Lung (tissue), 13 donors: ENCODE measurements around the gene PAF1. TPM values are rescaled to one million over a fixed set of nuclear protein-coding genes. Genes with fewer than 3 reads are reported as not detected.
"Not testable (repeated sequence)": the region's sequence is repeated elsewhere in the genome, so short reads cannot be mapped to it uniquely, and the experiment has no call there.

ENCODE experiments used
- ATAC-seq: fragments of 200-7000 bp; cut with Tn5 transposase; one replicate; pipeline ENCODE4 v1.9.1; 2020; ENCODE audit warnings: moderate number of reproducible peaks; ENCODE audit not compliant: insufficient read depth, low FRiP score
- DNase-seq, 3 donors: peaks; one replicate each; pipeline ENCODE4 v3.0.0-alpha.2; 2013 to 2017
- H3K27ac ChIP-seq, 2 donors: one replicate each; pipeline ENCODE4 v1.5.1; 2013; ENCODE audit warnings: mild to moderate bottlenecking in 2 of 2, moderate library complexity in 2 of 2, control low read depth in 1 of 2, inconsistent platforms in 1 of 2, low read depth in 1 of 2, low read length in 1 of 2
- H3K27me3 ChIP-seq, 3 donors: one replicate each; pipeline ENCODE4 v1.5.1; 2013; ENCODE audit warnings: low read length in 2 of 3; ENCODE audit not compliant: control insufficient read depth in 3 of 3, insufficient read depth in 3 of 3
- H3K36me3 ChIP-seq, 4 donors: one replicate each; pipeline ENCODE4 v1.5.1; 2013; ENCODE audit warnings: low read length in 4 of 4, mild to moderate bottlenecking in 1 of 4, moderate library complexity in 1 of 4; ENCODE audit not compliant: control insufficient read depth in 4 of 4, insufficient read depth in 4 of 4
- H3K4me1 ChIP-seq, 5 donors: one replicate each; pipeline ENCODE4 v1.5.1; 2013; ENCODE audit warnings: low read length in 5 of 5, mild to moderate bottlenecking in 2 of 5, moderate library complexity in 1 of 5; ENCODE audit not compliant: control insufficient read depth in 5 of 5, insufficient read depth in 5 of 5
- H3K4me3 ChIP-seq: one replicate; pipeline ENCODE4 v1.5.1; 2013; ENCODE audit warnings: mild to moderate bottlenecking, control low read depth, moderate library complexity
- H3K9ac ChIP-seq, 2 donors: one replicate each; pipeline ENCODE4 v1.5.1; 2013; ENCODE audit warnings: low read length in 2 of 2, control low read depth in 1 of 2; ENCODE audit not compliant: insufficient read depth in 1 of 2
- H3K9me3 ChIP-seq, 4 donors: one replicate each; pipeline ENCODE4 v1.5.1; 2013; ENCODE audit warnings: low read length in 3 of 4, mild to moderate bottlenecking in 1 of 4, moderate library complexity in 1 of 4; ENCODE audit not compliant: control insufficient read depth in 4 of 4, insufficient read depth in 3 of 4
- WGBS, 2 donors: extraction: QIAGEN DNeasy Blood & Tissue Kit; methylation state at CpG; one replicate each; pipeline ENCODE4 v1.1.7; 2013; 5-methylcytosine and 5-hydroxymethylcytosine counted together
- polyA plus RNA-seq, 2 donors: library from polyadenylated mRNA; stranded (reverse); fragments of 200-250 nt; gene quantifications; one replicate each; pipeline ENCODE4 v1.2.1, GENCODE V29; 2013
- small RNA-seq: library from RNA; depleted of rRNA; stranded (forward); fragments of <200 nt; gene quantifications from one replicate; pipeline ENCODE3, GENCODE V24; 2014; ENCODE audit warnings: low replicate concordance
- total RNA-seq, 2 donors: library from RNA; depleted of rRNA in 1 of 2; stranded (reverse); fragments of >200 nt in 1 of 2; gene quantifications; one replicate each; pipeline ENCODE4 v1.2.1, GENCODE V29; 2014 to 2021
- TF ChIP-seq, protein P1 (sequence below): IDR thresholded peaks from 2 replicates; pipeline ENCODE4 v1.5.1; 2012; ENCODE audit warnings: mild to moderate bottlenecking; ENCODE audit errors: control extremely low read depth, extremely low read depth
- donor health status: control.
- donor health status: control.
- donor health status: Bipolar disorder and iron deficiency.
- donor health status: healthy.
- donor health status: DM: yes; HTN: yes; CAD: no.

Gene PAF1
- total and polyA plus RNA-seq, 4 donors = 24.8 to 41.8 (median 34.0) TPM

DNA sequence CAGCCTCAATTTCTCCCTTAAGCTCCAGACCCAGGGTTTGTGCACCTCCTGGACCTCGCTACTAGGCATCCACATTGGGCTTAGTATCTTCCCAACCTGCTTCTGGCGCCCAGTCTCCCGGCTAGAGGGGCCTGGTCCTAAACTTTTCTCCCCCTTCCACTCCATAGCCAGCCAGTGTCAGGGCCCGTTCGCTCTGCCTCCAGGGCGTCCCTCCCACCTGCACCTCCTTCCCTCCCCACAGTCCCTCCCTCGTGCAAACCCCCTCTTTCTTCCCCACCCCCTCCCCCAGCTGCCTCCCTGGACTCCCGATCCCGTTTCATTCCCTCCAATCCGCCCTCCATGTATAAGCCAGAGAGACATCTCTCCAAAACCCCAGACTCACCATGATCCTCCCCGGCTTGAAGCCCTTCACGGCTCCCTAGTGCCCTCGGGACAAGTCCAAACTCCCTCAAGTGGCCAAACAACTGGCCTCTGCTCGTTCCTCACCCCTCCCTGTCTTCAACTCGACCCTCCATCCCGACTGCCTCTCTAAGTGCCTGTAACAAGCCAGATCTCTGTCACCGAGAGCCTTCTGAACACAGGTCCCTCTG lies 49.7 kb downstream of the PAF1 start:
- DNase-seq = peak in 1 of 3 donors; percentile 52
- Histone ChIP-seq H3K4me1 (peaks cover 10 to 32% (median 11%) of the 10 kb centered on the region in 5 donors), H3K4me3 (peak overlapping the region; percentile 75), H3K27ac (peak overlapping the region; percentile 78 to 81), H3K9me3 (no peaks in the 10 kb centered on the region), H3K27me3 (no peaks in the 10 kb centered on the region), H3K9ac (peak overlapping the region; percentile 74 to 81), H3K36me3 (peaks cover 0 to 5% (median under 1%) of the 10 kb centered on the region in 4 donors)
- WGBS, 2 donors = 1 to 2% methylated on average over 17 of the region's 17 CpGs
- no peak for ATAC-seq
- TF ChIP-seq, protein P1, sequence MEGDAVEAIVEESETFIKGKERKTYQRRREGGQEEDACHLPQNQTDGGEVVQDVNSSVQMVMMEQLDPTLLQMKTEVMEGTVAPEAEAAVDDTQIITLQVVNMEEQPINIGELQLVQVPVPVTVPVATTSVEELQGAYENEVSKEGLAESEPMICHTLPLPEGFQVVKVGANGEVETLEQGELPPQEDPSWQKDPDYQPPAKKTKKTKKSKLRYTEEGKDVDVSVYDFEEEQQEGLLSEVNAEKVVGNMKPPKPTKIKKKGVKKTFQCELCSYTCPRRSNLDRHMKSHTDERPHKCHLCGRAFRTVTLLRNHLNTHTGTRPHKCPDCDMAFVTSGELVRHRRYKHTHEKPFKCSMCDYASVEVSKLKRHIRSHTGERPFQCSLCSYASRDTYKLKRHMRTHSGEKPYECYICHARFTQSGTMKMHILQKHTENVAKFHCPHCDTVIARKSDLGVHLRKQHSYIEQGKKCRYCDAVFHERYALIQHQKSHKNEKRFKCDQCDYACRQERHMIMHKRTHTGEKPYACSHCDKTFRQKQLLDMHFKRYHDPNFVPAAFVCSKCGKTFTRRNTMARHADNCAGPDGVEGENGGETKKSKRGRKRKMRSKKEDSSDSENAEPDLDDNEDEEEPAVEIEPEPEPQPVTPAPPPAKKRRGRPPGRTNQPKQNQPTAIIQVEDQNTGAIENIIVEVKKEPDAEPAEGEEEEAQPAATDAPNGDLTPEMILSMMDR = no peak

DNA sequence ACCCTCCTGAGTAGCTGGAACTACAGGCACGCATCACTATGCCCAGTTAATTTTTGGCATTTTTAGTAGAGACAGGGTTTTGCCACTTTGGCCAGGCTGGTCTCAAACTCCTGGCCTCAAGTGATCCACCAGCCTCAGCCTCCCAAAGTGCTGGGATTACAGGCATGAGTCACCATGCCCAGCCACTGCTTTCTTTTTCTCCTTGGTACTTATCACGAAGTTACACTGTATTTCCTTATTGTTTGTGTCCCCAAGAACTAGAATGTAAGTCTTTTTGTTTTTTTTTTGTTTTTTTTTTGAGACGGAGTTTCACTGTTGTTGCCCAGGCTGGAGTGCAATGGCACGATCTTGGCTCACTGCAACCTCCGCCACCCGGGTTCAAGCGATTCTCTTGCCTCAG lies 50.8 kb downstream of the PAF1 start:
- 68 to 78% methylated on average over 7 of the region's 7 CpGs for WGBS, 2 donors
- not testable (repeated sequence) for H3K4me3 ChIP-seq

DNA sequence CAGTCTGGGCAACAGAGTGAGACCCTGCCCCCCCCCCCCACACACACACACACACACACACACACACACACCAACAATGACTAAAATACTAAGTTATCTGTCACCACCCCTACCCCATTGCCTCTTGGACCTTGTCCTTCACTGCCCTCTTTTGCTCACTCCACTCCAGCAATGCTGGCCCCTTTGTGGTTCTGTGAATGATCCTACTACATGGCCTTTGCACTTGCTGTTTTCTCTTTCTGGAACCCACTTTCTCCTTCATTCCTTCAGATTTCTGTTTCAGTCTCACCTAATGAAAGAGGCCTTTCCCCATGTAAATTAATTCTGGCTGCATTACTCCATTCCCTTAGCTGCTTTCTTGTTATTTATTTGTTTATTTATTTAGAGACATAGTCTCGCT lies 51.2 kb downstream of the PAF1 start:
- no peak for DNase-seq
- ATAC-seq = no peak
- TF ChIP-seq, protein P1 = no peak
- Histone ChIP-seq H3K27me3 (no peaks in the 10 kb centered on the region), H3K4me3 (no peak overlapping the region), H3K27ac (peak overlapping the region in 1 of 2 donors; percentile 24), H3K9ac (no peak overlapping the region), H3K36me3 (peaks cover 0 to 3% (median 0%) of the 10 kb centered on the region in 4 donors), H3K4me1 (peaks cover 7 to 23% (median 10%) of the 10 kb centered on the region in 5 donors), H3K9me3 (no peaks in the 10 kb centered on the region)
- WGBS, 2 donors = 95 to 96% methylated on average over 1 of the region's 1 CpG

More for the DNA sequence above, 50.8 kb downstream of the PAF1 start:
- H3K27me3 ChIP-seq, H3K27ac ChIP-seq, DNase-seq, ATAC-seq, H3K36me3 ChIP-seq, H3K9me3 ChIP-seq, H3K9ac ChIP-seq: not testable (repeated sequence)
- peaks cover 7 to 25% (median 10%) of the 10 kb centered on the region in 5 donors for H3K4me1 ChIP-seq

DNA sequence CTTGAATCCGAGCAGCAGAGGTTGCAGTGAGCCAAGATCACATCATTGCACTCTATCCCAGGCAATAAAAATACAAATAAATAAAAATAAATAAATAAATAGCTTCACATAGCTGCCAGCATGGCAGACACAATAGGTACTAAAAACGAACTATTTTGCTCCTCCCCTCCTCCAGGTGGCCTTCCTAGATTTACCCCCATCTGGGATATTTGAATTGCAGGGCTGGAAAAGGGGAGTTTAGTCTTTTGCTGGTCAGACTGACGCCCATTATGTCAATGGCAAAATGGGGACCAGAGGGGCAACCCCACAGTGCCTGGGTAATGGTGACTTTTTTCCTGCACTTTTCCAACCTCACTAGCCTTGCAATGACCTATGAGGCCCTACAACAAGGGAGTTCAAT lies 54.4 kb downstream of the PAF1 start:
- Histone ChIP-seq H3K4me3 (no peak overlapping the region), H3K9ac (no peak overlapping the region)
- no peak for ATAC-seq

More for the DNA sequence above, 54.4 kb downstream of the PAF1 start:
- Histone ChIP-seq H3K36me3 (peaks cover 0 to under 1% (median 0%) of the 10 kb centered on the region in 4 donors), H3K27ac (no peak overlapping the region), H3K27me3 (no peaks in the 10 kb centered on the region), H3K9me3 (no peaks in the 10 kb centered on the region), H3K4me1 (peaks cover 0 to 8% (median 7%) of the 10 kb centered on the region in 5 donors)
- TF ChIP-seq, protein P1 = no peak
- DNase-seq = no peak
- WGBS, 2 donors = 63 to 69% methylated on average over 3 of the region's 3 CpGs

Small RNA genes within 50 kb of the gene (small RNA-seq; reads per million reads assigned to genes)
- gene AC011445.2 (0.13 reads per million), gene MIR4530 (0.12 reads per million), gene RN7SL566P (not detected)

Other genes starting within 250 kb of the PAF1 start
- gene NCCRP1, start 194.1 kb downstream of the PAF1 start, total RNA-seq = under 1 TPM; 0.09 to 0.97 TPM
- under 1 TPM; 0.05 to 0.26 TPM for gene NCCRP1, start 194.1 kb downstream of the PAF1 start, polyA plus RNA-seq
- not detected for gene SYCN, start 186.8 kb downstream of the PAF1 start, total RNA-seq
- under 1 TPM in 1 of 2 donors, not detected in 1; 0.18 TPM for gene SYCN, start 186.8 kb downstream of the PAF1 start, polyA plus RNA-seq
- not detected for gene IFNL3, start 146.1 kb downstream of the PAF1 start, total RNA-seq
- not detected for gene IFNL3, start 146.1 kb downstream of the PAF1 start, polyA plus RNA-seq
- gene IFNL4, start 142.2 kb downstream of the PAF1 start, total RNA-seq = not detected
- gene IFNL4, start 142.2 kb downstream of the PAF1 start, polyA plus RNA-seq = not detected
- not detected for gene IFNL2, start 122.7 kb downstream of the PAF1 start, total RNA-seq
- gene IFNL2, start 122.7 kb downstream of the PAF1 start, polyA plus RNA-seq = not detected
- gene IFNL1, start 94.7 kb downstream of the PAF1 start, total RNA-seq = not detected
- gene IFNL1, start 94.7 kb downstream of the PAF1 start, polyA plus RNA-seq = under 1 TPM in 1 of 2 donors, not detected in 1; 0.17 TPM
- gene LRFN1, start 70.2 kb downstream of the PAF1 start, total RNA-seq = 1 to 10 TPM; 1.6 to 2.2 TPM
- gene LRFN1, start 70.2 kb downstream of the PAF1 start, polyA plus RNA-seq = 1 to 10 TPM; 1.2 to 3.6 TPM
- 100 to 1,000 TPM in 1 of 2 donors, 10 to 100 TPM in 1; 38.4 to 110 TPM for gene GMFG, start 55.1 kb downstream of the PAF1 start, total RNA-seq
- gene GMFG, start 55.1 kb downstream of the PAF1 start, polyA plus RNA-seq = 100 to 1,000 TPM; 192 to 317 TPM
- gene SAMD4B, start 48.7 kb downstream of the PAF1 start, total RNA-seq = 10 to 100 TPM; 77.6 to 91.1 TPM
- 100 to 1,000 TPM in 1 of 2 donors, 10 to 100 TPM in 1; 82.5 to 103 TPM for gene SAMD4B, start 48.7 kb downstream of the PAF1 start, polyA plus RNA-seq
- 10 to 100 TPM; 16.5 to 36.3 TPM for gene MED29, start 272 bp upstream of the PAF1 start, total RNA-seq
- 10 to 100 TPM; 29.4 to 36.8 TPM for gene MED29, start 272 bp upstream of the PAF1 start, polyA plus RNA-seq
- 100 to 1,000 TPM in 1 of 2 donors, 10 to 100 TPM in 1; 41.2 to 170 TPM for gene ZFP36, start 15.7 kb upstream of the PAF1 start, total RNA-seq
- 100 to 1,000 TPM; 174 to 655 TPM for gene ZFP36, start 15.7 kb upstream of the PAF1 start, polyA plus RNA-seq
- gene PLEKHG2, start 21.6 kb upstream of the PAF1 start, total RNA-seq = 10 to 100 TPM; 33.4 to 52.7 TPM
- gene PLEKHG2, start 21.6 kb upstream of the PAF1 start, polyA plus RNA-seq = 10 to 100 TPM; 15.5 to 20.9 TPM
- 1,000 to 10,000 TPM in 1 of 2 donors, 100 to 1,000 TPM in 1; 108 to 1,772 TPM for gene RPS16, start 44.8 kb upstream of the PAF1 start, total RNA-seq
- 1,000 to 10,000 TPM; 2,468 to 3,242 TPM for gene RPS16, start 44.8 kb upstream of the PAF1 start, polyA plus RNA-seq
- gene SUPT5H, start 54.5 kb upstream of the PAF1 start, total RNA-seq = 100 to 1,000 TPM in 1 of 2 donors, 10 to 100 TPM in 1; 55.1 to 105 TPM
- 100 to 1,000 TPM in 1 of 2 donors, 10 to 100 TPM in 1; 71.0 to 127 TPM for gene SUPT5H, start 54.5 kb upstream of the PAF1 start, polyA plus RNA-seq
- 10 to 100 TPM; 47.5 to 57.8 TPM for gene TIMM50, start 89.7 kb upstream of the PAF1 start, total RNA-seq
- 10 to 100 TPM; 49.7 to 67.4 TPM for gene TIMM50, start 89.7 kb upstream of the PAF1 start, polyA plus RNA-seq
- not detected for gene DLL3, start 107.8 kb upstream of the PAF1 start, total RNA-seq
- under 1 TPM in 1 of 2 donors, not detected in 1; 0.07 TPM for gene DLL3, start 107.8 kb upstream of the PAF1 start, polyA plus RNA-seq
- gene SELENOV, start 124.0 kb upstream of the PAF1 start, total RNA-seq = not detected
- not detected for gene SELENOV, start 124.0 kb upstream of the PAF1 start, polyA plus RNA-seq
- 1 to 10 TPM; 2.8 to 3.1 TPM for gene EID2B, start 141.7 kb upstream of the PAF1 start, total RNA-seq
- gene EID2B, start 141.7 kb upstream of the PAF1 start, polyA plus RNA-seq = 1 to 10 TPM; 2.1 to 5.2 TPM
- gene EID2, start 149.1 kb upstream of the PAF1 start, total RNA-seq = 10 to 100 TPM; 11.8 to 13.1 TPM
- gene EID2, start 149.1 kb upstream of the PAF1 start, polyA plus RNA-seq = 10 to 100 TPM; 10.4 to 20.2 TPM
- gene LGALS13, start 211.4 kb upstream of the PAF1 start, total RNA-seq = not detected
- gene LGALS13, start 211.4 kb upstream of the PAF1 start, polyA plus RNA-seq = not detected